Liver (tissue), 9 donors: ENCODE data around the gene SLC25A29. TPM values are rescaled to one million over a fixed set of nuclear protein-coding genes. Genes with fewer than 3 reads are reported as not detected.

Experiments
- DNase-seq: peaks from one replicate; pipeline ENCODE4 v3.0.0-alpha.2; 2017; ENCODE audit warnings: low spot score
- H3K27ac ChIP-seq, 2 donors: one replicate each; pipeline ENCODE4 v1.7.0; 2013; ENCODE audit warnings: inconsistent platforms in 2 of 2, low read length in 2 of 2, control low read depth in 1 of 2, low read depth in 1 of 2, mild to moderate bottlenecking in 1 of 2
- H3K27me3 ChIP-seq, 4 donors: one replicate each; pipeline versions ENCODE4 v1.6.1 to v1.7.0; 2013; ENCODE audit warnings: low read length in 3 of 4, inconsistent platforms in 1 of 4, mild to moderate bottlenecking in 1 of 4, moderate library complexity in 1 of 4; ENCODE audit not compliant: control insufficient read depth in 4 of 4, insufficient read depth in 4 of 4
- H3K36me3 ChIP-seq, 4 donors: one replicate each; pipeline versions ENCODE4 v1.6.1 to v1.7.0; 2013; ENCODE audit warnings: low read length in 3 of 4, mild to moderate bottlenecking in 3 of 4, low read depth in 1 of 4, moderate library complexity in 1 of 4; ENCODE audit not compliant: control insufficient read depth in 4 of 4, insufficient read depth in 3 of 4
- H3K4me1 ChIP-seq, 4 donors: one replicate each; pipeline versions ENCODE4 v1.6.1 to v1.7.0; 2013; ENCODE audit warnings: low read length in 3 of 4, mild to moderate bottlenecking in 3 of 4, moderate library complexity in 1 of 4; ENCODE audit not compliant: control insufficient read depth in 4 of 4, insufficient read depth in 4 of 4
- H3K4me3 ChIP-seq, 3 donors: one replicate each; pipeline versions ENCODE4 v1.6.1 to v1.7.0; 2013; ENCODE audit warnings: low read length in 3 of 3, control low read depth in 1 of 3, low read depth in 1 of 3, mild to moderate bottlenecking in 1 of 3
- H3K9ac ChIP-seq, 2 donors: one replicate each; pipeline ENCODE4 v1.7.0; 2013; ENCODE audit warnings: low read length in 2 of 2, mild to moderate bottlenecking in 2 of 2, moderate library complexity in 2 of 2, control low read depth in 1 of 2, low read depth in 1 of 2
- H3K9me3 ChIP-seq, 4 donors: one replicate each; pipeline versions ENCODE4 v1.6.1 to v1.7.0; 2013; ENCODE audit warnings: low read length in 3 of 4; ENCODE audit not compliant: control insufficient read depth in 4 of 4
- EGR1 ChIP-seq, 2 donors: IDR thresholded peaks; 2 replicates each; pipeline ENCODE4 v1.6.1; 2016 to 2018; ENCODE audit warnings: antibody characterized with exemption in 2 of 2, low read depth in 2 of 2
- FOXA1 ChIP-seq: IDR thresholded peaks from 2 replicates; pipeline ENCODE4 v1.6.1; 2016; ENCODE audit warnings: antibody characterized with exemption
- FOXA2 ChIP-seq: IDR thresholded peaks from 2 replicates; pipeline ENCODE4 v1.6.1; 2016; ENCODE audit warnings: antibody characterized with exemption
- GABPA ChIP-seq, 2 donors: IDR thresholded peaks in 1 of 2; conservative IDR thresholded peaks in 1 of 2; 2 replicates each; pipeline ENCODE4 v1.6.1; 2016; ENCODE audit warnings: antibody characterized with exemption in 2 of 2, mild to moderate bottlenecking in 1 of 2, moderate library complexity in 1 of 2
- HNF4A ChIP-seq, 2 donors: conservative IDR thresholded peaks; 2 replicates each; pipeline ENCODE4 v1.6.1; 2016; ENCODE audit warnings: antibody characterized with exemption in 2 of 2, mild to moderate bottlenecking in 2 of 2
- HNF4G ChIP-seq: IDR thresholded peaks from 2 replicates; pipeline ENCODE4 v1.6.1; 2016; ENCODE audit warnings: antibody characterized with exemption
- JUND ChIP-seq, 2 donors: IDR thresholded peaks; 2 replicates each; pipeline ENCODE4 v1.6.1; 2016; ENCODE audit warnings: antibody characterized with exemption in 2 of 2
- NR2F2 ChIP-seq: IDR thresholded peaks from 2 replicates; pipeline ENCODE4 v1.6.1; 2016; ENCODE audit warnings: antibody characterized with exemption
- RAD21 ChIP-seq, 2 donors: IDR thresholded peaks; 2 replicates each; pipeline ENCODE4 v1.6.1; 2016; ENCODE audit warnings: antibody characterized with exemption in 2 of 2, mild to moderate bottlenecking in 2 of 2
- RXRA ChIP-seq, 2 donors: IDR thresholded peaks; 2 replicates each; pipeline ENCODE4 v1.6.1; 2017 to 2018; ENCODE audit warnings: antibody characterized with exemption in 2 of 2, mild to moderate bottlenecking in 1 of 2
- SP1 ChIP-seq: IDR thresholded peaks from 2 replicates; pipeline ENCODE4 v1.6.1; 2018; ENCODE audit warnings: antibody characterized with exemption, mild to moderate bottlenecking
- TAF1 ChIP-seq: conservative IDR thresholded peaks from 2 replicates; pipeline ENCODE4 v1.6.1; 2016; ENCODE audit warnings: antibody characterized with exemption, mild to moderate bottlenecking
- YY1 ChIP-seq: IDR thresholded peaks from 2 replicates; pipeline ENCODE4 v1.6.1; 2016; ENCODE audit warnings: antibody characterized with exemption, mild to moderate bottlenecking
- WGBS: extraction: QIAGEN DNeasy Blood & Tissue Kit; methylation state at CpG from one replicate; pipeline ENCODE4 v1.1.7; 2013; 5-methylcytosine and 5-hydroxymethylcytosine counted together
- polyA plus RNA-seq, 2 donors: library from polyadenylated mRNA; stranded (reverse) in 1 of 2; unstranded in 1 of 2; fragments of 200-250 nt in 1 of 2; fragments of >200 nt in 1 of 2; fragmentation: Nextera tagmentation in 1 of 2; extraction: Ambion mirVana in 1 of 2; gene quantifications; one replicate each; pipeline versions ENCODE4 v1.2.1 to v1.2.3, GENCODE V29; 2013 to 2015
- total RNA-seq, 2 donors: library from RNA; depleted of rRNA; stranded (reverse); fragments of >200 nt; gene quantifications; one replicate each; pipeline ENCODE4 v1.2.3, GENCODE V29; 2014
- TF ChIP-seq, protein P1 (sequence below): IDR thresholded peaks from 2 replicates; pipeline ENCODE4 v1.6.1; 2016; ENCODE audit warnings: antibody characterized with exemption
- TF ChIP-seq, protein P2 (sequence below): IDR thresholded peaks from 2 replicates; pipeline ENCODE4 v1.6.1; 2016; ENCODE audit warnings: antibody characterized with exemption
- TF ChIP-seq, protein P3 (sequence below): IDR thresholded peaks from 2 replicates; pipeline ENCODE4 v1.6.1; 2016; ENCODE audit warnings: antibody characterized with exemption
- TF ChIP-seq, protein P4 (sequence below): IDR thresholded peaks from 2 replicates; pipeline ENCODE4 v1.6.1; 2016; ENCODE audit warnings: antibody characterized with exemption, mild to moderate bottlenecking
- TF ChIP-seq, protein P5 (sequence below): fragments of 150-350 bp; IDR thresholded peaks from 2 replicates; pipeline ENCODE4 v1.5.1; 2017; ENCODE audit warnings: improper control_type of control experiment, low read depth, low read length; ENCODE audit not compliant: missing input control
- donor health status: healthy.
- donor health status: healthy.
- donor health status: healthy.
- donor health status: healthy.
- donor health status: healthy.

Gene SLC25A29
- total and polyA plus RNA-seq, 4 donors: 2.4 to 13.9 (median 8.9) TPM

DNA sequence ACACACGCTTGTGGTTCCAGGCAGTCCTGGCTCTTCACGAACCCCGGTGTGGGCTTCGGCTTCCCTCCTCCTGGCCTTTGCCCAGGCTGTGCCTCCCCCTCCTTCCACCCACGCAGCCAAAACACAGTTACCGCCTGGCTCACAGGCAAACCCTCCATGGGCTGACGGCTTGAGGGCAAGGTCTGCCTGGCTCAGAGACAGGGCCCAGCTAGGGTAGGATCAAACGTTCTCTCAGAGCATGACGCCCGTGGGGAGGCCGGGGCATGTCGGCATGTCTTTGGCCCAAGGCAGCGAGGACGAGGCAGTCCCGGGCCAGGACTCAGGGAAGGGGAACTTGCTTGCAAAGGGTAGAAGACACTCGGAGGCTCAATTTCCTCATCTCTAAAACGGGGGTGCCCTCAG, 19.0 kb upstream of the SLC25A29 start:
- TF ChIP-seq HNF4A (conservative IDR thresholded peaks at IDR 0.05) (peak; percentile 95 to 96), YY1 (peak; percentile 81), RXRA (IDR thresholded peaks at IDR 0.05) (peak; percentile 81 to 96), EGR1 (IDR thresholded peaks at IDR 0.05; ENCODE audit: low read depth in 2 of 2) (peak; percentile 100), FOXA2 (no peak), HNF4G (peak; percentile 94), RAD21 (IDR thresholded peaks at IDR 0.05) (peak in 1 of 2 donors; percentile 62), NR2F2 (no peak), FOXA1 (peak; percentile 48), JUND (IDR thresholded peaks at IDR 0.05) (peak in 1 of 2 donors; percentile 32), GABPA (IDR thresholded peaks at IDR 0.05 in 1 of 2, conservative IDR thresholded peaks at IDR 0.05 in 1 of 2) (peak in 1 of 2 donors; percentile 39), SP1 (peak; percentile 96), TAF1 (peak; percentile 46)
- TF ChIP-seq, protein P1, sequence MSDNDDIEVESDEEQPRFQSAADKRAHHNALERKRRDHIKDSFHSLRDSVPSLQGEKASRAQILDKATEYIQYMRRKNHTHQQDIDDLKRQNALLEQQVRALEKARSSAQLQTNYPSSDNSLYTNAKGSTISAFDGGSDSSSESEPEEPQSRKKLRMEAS: peak; percentile 82
- TF ChIP-seq, protein P2, sequence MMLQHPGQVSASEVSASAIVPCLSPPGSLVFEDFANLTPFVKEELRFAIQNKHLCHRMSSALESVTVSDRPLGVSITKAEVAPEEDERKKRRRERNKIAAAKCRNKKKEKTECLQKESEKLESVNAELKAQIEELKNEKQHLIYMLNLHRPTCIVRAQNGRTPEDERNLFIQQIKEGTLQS: no peak
- TF ChIP-seq, protein P3, sequence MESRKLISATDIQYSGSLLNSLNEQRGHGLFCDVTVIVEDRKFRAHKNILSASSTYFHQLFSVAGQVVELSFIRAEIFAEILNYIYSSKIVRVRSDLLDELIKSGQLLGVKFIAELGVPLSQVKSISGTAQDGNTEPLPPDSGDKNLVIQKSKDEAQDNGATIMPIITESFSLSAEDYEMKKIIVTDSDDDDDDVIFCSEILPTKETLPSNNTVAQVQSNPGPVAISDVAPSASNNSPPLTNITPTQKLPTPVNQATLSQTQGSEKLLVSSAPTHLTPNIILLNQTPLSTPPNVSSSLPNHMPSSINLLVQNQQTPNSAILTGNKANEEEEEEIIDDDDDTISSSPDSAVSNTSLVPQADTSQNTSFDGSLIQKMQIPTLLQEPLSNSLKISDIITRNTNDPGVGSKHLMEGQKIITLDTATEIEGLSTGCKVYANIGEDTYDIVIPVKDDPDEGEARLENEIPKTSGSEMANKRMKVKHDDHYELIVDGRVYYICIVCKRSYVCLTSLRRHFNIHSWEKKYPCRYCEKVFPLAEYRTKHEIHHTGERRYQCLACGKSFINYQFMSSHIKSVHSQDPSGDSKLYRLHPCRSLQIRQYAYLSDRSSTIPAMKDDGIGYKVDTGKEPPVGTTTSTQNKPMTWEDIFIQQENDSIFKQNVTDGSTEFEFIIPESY: peak; percentile 86
- TF ChIP-seq, protein P4, sequence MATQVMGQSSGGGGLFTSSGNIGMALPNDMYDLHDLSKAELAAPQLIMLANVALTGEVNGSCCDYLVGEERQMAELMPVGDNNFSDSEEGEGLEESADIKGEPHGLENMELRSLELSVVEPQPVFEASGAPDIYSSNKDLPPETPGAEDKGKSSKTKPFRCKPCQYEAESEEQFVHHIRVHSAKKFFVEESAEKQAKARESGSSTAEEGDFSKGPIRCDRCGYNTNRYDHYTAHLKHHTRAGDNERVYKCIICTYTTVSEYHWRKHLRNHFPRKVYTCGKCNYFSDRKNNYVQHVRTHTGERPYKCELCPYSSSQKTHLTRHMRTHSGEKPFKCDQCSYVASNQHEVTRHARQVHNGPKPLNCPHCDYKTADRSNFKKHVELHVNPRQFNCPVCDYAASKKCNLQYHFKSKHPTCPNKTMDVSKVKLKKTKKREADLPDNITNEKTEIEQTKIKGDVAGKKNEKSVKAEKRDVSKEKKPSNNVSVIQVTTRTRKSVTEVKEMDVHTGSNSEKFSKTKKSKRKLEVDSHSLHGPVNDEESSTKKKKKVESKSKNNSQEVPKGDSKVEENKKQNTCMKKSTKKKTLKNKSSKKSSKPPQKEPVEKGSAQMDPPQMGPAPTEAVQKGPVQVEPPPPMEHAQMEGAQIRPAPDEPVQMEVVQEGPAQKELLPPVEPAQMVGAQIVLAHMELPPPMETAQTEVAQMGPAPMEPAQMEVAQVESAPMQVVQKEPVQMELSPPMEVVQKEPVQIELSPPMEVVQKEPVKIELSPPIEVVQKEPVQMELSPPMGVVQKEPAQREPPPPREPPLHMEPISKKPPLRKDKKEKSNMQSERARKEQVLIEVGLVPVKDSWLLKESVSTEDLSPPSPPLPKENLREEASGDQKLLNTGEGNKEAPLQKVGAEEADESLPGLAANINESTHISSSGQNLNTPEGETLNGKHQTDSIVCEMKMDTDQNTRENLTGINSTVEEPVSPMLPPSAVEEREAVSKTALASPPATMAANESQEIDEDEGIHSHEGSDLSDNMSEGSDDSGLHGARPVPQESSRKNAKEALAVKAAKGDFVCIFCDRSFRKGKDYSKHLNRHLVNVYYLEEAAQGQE: peak; percentile 77
- TF ChIP-seq, protein P5, sequence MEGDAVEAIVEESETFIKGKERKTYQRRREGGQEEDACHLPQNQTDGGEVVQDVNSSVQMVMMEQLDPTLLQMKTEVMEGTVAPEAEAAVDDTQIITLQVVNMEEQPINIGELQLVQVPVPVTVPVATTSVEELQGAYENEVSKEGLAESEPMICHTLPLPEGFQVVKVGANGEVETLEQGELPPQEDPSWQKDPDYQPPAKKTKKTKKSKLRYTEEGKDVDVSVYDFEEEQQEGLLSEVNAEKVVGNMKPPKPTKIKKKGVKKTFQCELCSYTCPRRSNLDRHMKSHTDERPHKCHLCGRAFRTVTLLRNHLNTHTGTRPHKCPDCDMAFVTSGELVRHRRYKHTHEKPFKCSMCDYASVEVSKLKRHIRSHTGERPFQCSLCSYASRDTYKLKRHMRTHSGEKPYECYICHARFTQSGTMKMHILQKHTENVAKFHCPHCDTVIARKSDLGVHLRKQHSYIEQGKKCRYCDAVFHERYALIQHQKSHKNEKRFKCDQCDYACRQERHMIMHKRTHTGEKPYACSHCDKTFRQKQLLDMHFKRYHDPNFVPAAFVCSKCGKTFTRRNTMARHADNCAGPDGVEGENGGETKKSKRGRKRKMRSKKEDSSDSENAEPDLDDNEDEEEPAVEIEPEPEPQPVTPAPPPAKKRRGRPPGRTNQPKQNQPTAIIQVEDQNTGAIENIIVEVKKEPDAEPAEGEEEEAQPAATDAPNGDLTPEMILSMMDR: no peak
- 30% methylated on average over 17 of the region's 17 CpGs for WGBS

More for the DNA sequence above, 19.0 kb upstream of the SLC25A29 start:
- Histone ChIP-seq H3K9ac (peak overlapping the region; percentile 91 to 93), H3K27ac (peak overlapping the region; percentile 71 to 94), H3K4me1 (peaks cover 25 to 58% (median 49%) of the 10 kb centered on the region in 4 donors), H3K36me3 (peaks cover 10 to 21% (median 12%) of the 10 kb centered on the region in 4 donors), H3K27me3 (no peaks in the 10 kb centered on the region), H3K4me3 (peak overlapping the region; percentile 83 to 88 (median 87)), H3K9me3 (no peaks in the 10 kb centered on the region)
- DNase-seq: peak; percentile 66
